Measurements from ENCODE around the gene CLCN2.

DNA sequence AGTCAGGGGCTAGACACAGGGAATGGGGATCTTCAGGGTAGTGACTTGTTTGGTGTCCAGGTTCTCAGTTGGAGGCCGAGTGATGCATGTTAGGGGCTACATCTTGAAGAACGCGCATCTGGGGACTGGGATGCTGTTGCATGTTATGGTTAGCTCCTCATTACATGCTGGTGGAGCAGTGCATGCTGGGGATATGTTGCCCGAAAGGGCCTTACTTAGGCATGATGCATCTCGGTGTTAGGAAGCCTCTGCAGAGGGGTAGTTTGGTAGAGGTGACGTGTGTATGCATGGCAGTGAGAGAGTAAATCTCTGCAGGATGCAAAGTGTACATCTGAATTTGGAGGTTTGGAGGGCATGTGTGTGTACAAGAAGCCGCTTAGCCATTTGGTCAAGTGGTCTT, 44.6 kb downstream of the CLCN2 start:
- TF ChIP-seq, protein P1, sequence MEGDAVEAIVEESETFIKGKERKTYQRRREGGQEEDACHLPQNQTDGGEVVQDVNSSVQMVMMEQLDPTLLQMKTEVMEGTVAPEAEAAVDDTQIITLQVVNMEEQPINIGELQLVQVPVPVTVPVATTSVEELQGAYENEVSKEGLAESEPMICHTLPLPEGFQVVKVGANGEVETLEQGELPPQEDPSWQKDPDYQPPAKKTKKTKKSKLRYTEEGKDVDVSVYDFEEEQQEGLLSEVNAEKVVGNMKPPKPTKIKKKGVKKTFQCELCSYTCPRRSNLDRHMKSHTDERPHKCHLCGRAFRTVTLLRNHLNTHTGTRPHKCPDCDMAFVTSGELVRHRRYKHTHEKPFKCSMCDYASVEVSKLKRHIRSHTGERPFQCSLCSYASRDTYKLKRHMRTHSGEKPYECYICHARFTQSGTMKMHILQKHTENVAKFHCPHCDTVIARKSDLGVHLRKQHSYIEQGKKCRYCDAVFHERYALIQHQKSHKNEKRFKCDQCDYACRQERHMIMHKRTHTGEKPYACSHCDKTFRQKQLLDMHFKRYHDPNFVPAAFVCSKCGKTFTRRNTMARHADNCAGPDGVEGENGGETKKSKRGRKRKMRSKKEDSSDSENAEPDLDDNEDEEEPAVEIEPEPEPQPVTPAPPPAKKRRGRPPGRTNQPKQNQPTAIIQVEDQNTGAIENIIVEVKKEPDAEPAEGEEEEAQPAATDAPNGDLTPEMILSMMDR (IDR thresholded peaks at IDR 0.05; ENCODE audit: low read depth, low read length): no peak
- TF ChIP-seq, protein P2, sequence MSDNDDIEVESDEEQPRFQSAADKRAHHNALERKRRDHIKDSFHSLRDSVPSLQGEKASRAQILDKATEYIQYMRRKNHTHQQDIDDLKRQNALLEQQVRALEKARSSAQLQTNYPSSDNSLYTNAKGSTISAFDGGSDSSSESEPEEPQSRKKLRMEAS (IDR thresholded peaks at IDR 0.05; ENCODE audit: low read depth, low read length): no peak
- TF ChIP-seq POLR2A (IDR thresholded peaks at IDR 0.05; ENCODE audit: extremely low read depth, insufficient read length) (no peak), MYC (IDR thresholded peaks at IDR 0.05; ENCODE audit: low read depth, low read length) (no peak)

Measured in NB4 (cell line).